NOMO-1 treated with dmso at 0.1 percent for 144 hours (cell line): ENCODE measurements around the gene SMTN.
"Not testable (repeated sequence)": the region's sequence is repeated elsewhere in the genome, so short reads cannot be mapped to it uniquely, and the experiment has no call there.

Experiments
- DNase-seq: peaks from one replicate; lab custom pipeline; 2025; ENCODE audit not compliant: unreplicated experiment; lab: John Stamatoyannopoulos, UW

Gene SMTN

DNA sequence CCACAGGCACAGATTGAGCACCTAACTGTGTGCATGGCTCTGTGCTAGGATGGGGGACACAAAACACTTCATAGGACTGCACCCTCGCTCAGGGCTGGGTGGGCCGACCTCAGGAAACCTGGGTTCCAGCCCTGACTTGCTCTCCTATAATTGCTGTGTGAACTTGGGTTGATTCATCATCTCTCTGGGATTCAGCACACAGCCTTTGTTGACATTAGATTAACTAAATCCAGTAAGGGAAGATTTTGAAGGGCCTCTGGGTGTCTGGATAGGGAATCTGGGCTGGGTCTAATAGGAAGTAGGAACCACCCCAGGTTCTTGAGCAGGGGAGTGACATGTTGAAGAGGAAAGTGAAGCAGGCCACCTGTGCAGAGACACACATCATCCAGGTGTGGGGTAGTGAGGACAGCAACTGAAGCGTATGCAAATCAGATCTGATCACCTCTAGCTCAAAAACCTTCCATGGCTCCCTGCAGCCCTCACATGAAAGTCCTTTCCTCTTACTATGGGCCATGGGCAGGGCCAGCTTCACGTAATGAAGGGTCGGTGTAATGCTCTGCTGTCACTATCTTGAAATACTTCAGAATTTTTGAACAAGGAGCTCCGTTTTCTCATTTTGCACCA lies 11.3 kb upstream of the SMTN start:
- not testable (repeated sequence) for DNase-seq

DNA sequence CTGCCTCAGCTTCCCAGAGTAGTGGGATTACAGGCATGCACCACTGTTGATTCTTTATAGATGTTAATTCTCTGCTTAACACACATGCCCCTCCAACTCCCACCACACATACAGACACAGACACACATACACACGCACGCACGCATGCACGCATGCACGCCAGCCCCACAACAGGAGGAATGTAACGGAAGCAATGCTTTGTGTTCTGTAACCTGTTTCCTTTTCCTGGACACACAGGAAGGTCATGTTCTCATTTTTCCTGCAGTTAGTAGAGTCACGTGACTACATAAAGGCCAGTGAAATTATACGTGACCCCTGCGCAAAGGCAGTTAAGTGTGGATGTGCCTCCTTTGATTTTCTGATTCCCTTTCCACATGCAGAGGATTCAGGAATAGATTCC lies 8.0 kb upstream of the SMTN start:
- not testable (repeated sequence) for DNase-seq

DNA sequence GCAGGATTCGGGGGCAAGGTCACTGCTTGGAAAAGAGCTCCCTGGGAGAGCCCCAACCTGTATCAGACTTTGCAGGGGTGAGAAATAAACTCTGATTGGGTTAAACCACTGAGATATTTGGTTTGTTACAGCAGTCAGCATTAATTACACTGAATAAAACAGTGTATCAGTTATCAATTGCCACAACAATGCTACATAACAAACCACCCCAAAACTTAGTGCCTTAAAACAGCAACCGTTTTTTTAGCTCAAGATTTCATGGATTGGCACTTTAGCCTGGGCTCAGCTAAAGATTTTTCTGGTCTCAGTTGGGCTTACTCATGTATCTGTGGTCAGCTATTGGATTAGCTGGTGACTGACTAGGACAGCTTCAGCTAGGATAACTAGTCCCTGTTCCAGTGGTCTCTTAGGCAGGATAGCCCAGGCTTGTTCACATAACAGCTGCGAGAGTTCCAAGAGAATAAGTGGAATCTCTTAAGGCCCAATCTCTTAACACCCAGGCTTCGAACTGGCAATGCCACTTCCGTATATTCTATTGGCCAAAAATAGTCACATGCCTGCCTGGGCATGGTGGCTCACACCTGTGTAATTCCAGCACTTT lies 7.5 kb upstream of the SMTN start:
- DNase-seq = not testable (repeated sequence)

DNA sequence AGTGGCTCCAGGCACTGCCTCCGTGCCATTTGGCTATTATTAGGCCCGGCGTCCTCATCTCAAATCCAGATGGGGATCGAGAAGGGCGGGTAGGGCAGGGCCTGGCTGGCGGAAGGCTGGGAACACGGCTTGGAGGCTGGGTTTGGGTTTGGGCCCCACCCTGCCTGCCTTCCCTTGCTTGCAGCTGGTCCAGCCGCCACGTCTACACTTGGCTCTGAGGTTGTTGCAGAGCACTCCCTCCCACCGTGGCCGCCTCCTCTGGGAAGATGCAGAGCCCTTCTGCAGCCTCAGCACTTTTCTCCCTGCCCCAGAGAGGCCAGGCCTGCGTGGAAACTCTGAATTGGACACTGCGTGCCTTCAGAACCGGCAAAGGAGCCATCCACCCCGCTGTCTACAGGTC lies 5.2 kb upstream of the SMTN start:
- no peak for DNase-seq

DNA sequence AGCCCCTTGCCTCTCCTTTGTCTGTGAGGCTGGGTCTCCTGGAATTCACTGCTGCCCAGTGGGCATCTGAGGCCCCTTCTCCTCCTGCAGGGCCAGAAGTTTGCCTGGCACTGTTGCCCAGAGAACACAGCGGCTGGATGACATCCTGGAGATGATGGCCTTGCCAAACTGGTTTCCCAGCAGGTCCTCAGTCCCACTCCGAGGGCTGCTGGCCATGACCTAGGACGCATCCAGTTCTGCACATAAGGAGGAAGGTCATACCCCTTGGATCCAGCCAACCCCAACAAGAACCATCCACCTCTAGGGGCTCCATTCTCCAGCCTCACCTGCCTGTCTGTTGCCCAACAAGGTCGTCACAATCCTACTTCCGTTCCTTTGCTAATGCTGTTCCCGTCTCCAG lies 3.4 kb upstream of the SMTN start:
- DNase-seq = no peak

DNA sequence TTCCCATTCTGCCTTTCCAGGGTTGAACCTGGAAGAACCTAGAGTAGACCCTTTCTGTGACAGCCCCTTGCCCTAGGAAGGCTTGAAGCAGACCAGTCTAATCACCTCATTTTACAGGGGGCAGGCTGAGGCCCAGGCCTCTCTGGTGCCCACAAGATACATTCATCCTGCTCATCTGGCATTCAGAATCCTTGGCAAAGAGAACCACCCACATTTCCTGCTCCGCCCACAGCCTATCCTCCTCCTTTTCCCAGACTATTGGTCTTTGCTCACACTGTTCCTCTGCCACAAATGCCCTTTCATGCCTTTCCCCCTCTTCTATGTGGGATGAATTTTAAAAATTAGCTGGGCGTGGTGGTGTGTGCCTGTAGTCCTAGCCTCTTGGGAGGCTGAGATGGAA lies 2.7 kb upstream of the SMTN start:
- not testable (repeated sequence) for DNase-seq

DNA sequence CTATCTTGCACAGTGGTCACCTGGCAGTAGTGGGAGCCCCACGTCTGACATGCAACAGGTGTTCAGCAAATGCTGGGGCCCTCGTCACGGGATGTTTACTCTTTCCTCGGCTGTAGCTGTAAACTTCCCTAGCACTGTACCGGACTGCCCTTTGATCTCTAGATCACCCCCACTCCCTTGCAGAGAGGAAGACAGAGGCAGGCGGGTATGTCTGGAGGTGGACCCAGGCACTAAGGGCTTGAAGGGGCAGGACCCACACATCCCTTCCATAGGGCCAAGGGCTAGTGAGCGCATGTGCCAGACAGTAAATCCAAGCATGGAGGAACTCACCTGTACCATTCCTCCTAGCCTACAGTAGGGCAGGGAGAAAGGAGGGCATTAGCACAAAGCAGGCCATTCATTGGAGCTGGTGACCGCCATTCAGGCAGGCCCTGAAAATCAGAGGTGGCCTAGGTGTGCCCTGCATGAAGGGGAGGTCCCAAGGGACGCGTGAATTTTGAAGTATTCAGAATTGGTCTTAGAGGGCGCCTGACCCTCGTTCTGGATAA lies 1.9 kb upstream of the SMTN start:
- DNase-seq = no peak

DNA sequence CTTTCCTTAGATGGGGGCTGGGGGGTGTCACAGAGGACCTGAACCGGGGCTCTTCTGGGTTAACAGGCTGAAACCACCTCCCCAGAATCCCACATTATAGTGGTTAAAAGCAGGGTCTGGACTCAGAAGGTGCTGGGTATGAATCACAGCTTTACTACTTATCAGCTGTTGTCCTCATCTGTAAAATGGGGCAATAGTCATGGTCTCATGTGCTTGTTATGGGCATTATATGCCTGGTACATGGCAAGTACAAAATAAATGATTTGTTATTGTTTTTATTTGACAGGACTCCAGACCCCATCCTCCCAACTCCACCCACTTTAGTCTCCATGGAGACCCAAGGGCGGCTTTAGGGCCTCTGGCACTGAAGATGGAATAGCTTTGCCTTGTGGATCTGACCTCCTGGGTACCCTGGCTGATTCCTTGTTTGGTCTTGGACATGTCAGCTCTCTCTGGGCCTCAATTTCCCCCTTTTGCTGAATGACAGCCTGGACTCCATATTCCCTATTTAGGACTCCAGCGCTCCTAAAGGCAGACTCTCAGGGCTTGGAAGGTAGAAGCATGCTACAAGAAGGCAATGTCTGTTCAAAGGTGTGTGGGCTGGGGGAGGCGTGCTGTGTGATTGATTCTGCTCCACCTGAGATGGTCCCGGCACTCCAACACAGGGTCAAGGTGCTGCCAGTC lies 812 bp upstream of the SMTN start:
- DNase-seq = no peak

DNA sequence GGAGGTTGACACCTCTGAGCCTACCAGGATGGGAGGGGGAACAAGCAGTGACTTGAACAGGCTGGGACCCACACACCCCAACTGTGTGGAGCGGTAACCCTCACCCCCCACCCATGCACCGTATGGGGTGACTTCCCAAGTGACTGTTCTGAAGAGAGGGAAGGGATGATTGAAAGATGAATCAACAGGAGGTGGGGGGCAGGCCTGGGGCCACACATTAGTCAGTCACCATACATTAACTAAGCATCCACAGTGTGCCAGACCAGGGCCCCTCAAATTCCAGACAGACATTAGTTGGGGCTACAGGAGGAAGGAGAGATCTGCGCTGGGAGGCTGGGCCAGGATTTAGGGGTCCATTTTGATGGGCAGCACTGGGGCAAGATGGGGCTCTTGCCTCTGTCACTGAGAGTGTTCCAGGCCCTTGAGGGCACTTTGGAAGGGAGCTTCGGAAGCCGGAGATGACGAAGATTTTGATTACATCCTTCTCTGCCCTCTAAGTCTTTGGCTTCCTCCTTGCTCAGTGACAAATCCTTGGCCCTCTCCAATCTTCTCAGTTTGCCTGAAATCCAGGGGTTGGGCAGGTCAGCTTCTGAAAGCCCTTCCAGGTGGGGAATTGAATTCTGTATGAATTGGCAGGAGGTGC lies 966 bp downstream of the SMTN start:
- DNase-seq = no peak

DNA sequence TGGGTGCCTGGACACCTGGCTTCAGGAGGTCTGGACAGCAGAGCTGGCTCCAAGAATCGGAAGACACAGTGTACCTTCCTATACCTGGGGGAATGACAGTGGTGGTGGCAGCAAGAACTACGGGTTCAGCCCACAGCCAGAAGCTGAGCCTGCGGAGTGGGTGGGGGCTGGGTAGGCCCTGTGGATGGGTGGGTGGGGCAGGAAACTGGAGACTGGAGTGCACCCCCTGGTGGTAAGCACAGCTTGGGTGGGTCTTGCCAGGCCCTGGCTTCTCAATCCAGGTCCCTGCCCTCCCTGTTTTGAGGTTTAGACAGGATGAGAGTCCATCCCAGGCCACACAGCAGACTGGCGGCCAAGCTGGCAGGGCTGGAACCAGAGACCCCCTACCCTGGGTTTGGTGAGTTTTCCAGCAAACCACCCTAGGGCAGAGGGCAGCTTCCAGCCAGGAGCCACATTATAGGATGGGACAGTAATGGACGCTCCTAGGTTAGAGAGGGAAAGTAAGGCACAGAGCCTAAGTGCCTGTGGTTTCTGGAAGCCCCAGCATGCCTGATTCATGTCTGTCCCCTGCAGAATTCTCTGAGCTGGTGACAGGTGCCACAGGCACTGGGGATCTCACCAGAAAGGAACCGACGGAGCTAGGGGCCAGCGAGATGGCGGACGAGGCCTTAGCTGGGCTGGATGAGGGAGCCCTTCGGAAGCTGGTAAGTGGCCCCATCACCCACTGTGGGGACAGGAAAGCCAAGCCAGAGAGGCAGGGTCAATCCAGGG lies 1.7 kb downstream of the SMTN start:
- no peak for DNase-seq

DNA sequence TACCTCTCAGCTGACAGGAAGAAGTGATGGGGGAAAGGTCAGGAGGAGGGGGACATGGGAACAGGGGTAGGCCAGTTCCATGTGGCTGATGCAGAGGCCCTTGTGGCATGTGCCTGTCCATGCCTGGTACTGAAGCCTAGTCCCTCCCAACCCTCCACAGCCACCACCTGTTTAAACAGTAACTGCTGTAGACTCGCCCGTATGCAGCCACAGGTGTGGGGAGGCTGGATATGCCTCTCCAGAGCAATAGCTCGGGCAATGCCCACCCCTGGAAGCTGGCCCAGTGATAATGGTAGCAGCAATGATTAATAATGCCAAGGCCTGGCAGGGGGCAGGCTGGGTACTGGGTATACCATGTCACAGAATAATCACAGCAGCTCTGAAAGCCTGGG lies 2.3 kb downstream of the SMTN start:
- no peak for DNase-seq

DNA sequence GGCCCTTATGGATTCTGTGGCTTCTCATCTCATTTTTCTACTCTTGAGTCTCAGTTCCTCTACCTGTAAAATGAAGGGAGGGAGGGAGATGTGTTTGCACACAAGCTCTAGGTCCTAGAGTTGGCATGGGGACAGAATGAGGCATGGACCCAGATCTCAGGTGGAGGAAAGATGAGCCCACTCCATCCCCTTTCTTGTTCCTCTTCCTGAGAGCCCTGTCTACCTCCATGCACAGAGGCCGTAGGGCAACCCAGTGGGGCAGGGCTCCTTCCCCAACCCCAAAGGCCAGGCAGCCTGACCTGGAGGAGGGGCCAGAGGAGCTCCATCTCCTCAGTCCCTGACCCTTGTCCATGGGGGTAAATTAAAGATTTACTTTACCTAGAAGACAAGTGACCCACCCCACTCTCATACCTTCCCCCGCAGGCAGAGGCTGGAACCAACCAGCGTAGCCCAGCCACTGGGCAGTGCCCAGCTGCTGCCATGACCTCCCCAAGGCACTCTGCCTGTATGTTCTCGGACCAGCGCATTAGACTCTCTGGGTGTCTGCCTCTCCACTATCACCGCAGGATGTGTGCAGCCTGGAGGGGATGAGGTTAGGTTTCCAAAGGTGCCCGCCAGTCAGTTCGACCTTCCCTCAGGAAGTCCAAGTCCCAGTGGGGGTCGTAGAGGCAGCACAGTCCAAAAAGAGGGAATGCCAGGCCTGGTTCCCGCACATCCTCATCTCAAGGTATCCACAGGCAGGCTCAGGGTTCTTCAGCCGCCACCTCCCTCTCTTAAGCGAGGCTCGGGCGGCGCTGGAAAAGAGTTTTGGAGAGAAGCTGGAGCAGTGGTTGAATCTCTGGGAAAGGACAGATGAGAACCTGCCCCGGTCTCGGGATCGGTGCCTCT lies 3.0 kb downstream of the SMTN start:
- no peak for DNase-seq

DNA sequence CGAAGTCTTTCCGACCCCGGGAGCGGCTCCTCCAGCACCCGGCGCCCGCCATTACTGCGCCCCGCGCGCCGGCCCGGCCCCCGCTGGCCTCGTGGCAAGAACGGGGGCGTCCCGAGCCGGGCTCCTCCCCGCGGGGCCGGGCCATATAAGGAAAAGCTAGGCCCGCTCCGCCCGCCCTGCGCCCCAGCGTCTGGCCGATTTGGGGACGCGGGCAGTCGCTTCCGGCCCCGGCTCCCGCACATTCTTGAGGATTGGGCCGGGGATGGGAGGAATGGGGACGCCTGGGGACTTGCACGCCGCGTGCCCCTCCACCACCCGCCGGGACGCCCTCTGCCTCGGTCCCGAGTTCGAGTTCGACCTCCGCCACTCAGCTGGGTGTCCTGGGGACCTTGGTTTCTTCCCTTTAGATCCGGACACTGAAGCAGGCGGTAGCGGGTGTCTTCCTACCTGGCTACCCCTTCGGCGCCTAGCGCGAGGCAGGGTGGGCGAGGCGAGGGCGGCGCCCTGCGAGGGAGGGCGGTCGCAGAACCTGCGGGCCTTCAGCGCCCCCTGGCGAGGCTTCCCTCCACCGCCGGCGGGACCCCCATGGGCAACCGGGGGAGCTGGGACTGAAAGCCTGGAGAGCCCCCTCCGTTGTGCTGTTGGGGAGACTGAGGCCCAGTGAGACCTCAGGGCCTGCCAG lies 3.8 kb downstream of the SMTN start:
- DNase-seq = peak; percentile 83

DNA sequence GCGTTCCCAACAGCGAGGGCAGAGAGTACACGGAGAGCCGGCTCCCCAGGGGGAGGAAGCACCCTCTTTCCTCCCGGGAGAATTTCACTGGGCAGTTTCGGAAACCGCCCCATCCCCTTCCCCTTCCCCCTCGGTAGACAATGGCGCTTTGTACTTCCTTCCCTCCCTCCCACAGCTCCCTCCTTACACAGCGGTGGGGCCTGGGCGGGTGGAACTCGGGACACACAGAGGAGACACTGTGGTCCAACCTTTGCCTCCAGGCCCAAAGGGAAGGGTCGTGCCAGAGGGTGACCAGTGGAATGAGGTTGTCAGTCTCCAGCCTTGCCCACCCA lies 4.3 kb downstream of the SMTN start:
- DNase-seq = no peak

DNA sequence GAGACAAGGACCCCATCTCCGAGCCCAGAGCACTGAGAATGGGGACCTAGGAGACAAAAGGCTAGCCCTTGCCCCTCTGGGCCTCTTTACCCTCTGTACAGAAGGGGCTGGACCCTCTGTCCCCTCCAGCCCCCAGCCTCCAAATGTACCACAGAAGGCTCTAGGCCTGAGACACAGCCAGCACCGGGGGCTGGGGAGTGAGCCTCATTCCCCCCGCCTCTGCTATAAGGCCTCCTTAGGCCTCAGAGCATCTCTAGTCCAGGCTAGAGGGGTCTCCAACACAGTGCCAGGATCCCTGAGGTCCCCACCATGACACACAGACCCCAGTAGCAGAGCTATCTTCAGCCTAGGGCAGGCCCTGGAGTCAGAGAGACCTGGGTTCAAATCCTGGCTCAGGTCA lies 4.8 kb downstream of the SMTN start:
- no peak for DNase-seq

DNA sequence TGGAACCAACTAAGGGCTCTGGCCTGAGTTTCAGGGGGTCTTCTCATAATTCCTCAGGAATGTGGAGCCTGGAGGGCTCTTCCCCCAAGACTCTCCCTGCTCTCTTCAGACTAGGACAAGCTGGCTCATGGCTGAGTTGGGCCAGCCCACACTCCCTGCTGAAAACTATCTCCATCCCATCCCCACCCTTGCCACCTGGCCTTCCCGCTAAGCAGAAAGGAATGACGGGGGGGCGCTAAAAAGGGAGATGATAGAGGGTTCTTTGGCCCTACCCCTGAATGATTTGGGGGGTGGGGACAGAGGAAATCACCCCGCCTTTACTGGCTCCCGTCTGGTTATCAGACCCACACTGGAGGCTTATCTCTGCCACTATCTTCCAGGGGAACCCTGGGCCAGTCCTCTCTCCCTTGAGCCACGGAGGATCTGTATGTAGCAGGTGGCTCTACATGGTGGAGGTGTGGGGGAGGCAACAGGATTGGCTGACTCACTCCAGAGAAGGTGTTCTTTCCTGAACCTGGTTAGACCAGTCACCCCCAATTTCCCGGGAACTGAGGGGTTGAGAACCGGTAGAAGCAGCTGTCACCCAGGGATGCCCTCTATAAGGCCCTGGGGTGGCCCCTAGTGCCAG lies 5.7 kb downstream of the SMTN start:
- no peak for DNase-seq

DNA sequence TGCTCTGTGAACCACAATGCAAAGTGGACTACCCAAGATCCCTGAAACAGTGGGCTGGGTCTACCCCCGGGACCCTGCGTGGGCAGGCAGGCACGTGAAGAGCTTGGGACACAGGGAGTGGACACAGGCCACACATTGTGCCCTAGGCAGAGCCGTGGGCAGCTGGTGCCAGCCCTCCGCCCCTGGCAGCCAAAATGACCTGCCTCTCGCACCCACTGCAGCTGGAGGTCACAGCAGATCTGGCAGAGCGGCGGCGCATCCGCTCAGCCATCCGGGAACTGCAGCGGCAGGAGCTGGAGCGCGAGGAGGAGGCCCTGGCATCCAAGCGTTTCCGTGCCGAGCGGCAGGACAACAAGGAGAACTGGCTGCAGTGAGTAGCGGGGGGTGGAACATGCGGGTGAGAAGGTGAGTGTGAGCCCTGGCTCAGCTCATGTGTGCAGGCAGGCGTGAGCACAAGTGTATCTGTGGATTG lies 6.7 kb downstream of the SMTN start:
- no peak for DNase-seq

DNA sequence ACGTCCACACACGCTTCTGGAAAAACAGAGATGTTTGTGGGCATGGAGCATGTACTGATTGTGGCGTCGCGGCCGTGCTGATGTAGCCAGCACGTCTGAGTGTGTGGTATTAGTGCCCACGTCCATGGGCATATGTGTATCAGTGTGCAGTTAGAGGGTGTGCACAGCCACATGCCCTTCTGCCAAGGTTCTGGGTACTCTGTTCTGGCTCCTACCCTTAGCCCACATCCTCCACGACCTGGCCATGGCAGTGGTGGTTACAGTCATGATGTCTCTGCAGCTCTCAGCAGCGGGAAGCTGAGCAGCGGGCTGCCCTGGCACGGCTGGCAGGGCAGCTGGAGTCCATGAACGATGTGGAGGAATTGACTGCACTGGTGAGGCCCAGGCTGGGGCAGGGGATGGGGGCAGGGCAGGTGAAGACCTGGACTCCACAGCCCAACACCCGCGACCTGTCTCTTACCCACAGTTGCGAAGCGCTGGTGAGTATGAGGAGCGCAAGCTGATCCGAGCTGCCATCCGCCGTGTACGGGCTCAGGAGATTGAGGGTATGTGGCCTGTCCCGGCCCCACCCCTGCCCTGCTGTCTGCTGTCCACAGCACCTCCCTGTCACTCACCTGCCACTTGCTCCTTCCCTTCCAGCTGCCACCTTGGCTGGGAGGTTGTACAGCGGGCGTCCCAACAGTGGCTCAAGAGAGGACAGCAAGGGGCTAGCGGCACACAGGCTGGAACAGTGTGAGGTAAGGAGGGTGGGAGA lies 7.3 kb downstream of the SMTN start:
- no peak for DNase-seq
